ENCODE measurements around the gene POLDIP2.

- TF ChIP-seq ZNF274 (IDR thresholded peaks at IDR 0.05; ENCODE audit: low read depth, low read length) (no peak), YY1 (IDR thresholded peaks at IDR 0.05; ENCODE audit: insufficient read depth, insufficient read length) (no peak), SUZ12 (IDR thresholded peaks at IDR 0.05; ENCODE audit: extremely low read depth, insufficient read depth, insufficient read length) (no peak)
These were observed 34.1 kb upstream of the POLDIP2 start for GRCh38 chr17:28391401-28391800.

Measured in NT2/D1 (cell line).